Measurements from ENCODE around the gene FMNL1.

FMNL1 gene

GRCh38 chr17:45287526-45288500 lies 66.1 kb downstream of the FMNL1 start:
- no peak for DNase-seq (ENCODE audit: low read depth, low spot score)
- no peak for TF ChIP-seq FOXP2 (optimal IDR thresholded peaks at IDR 0.05; ENCODE audit: control extremely low read depth, extremely low read length, insufficient read depth)
- no peak for TF ChIP-seq POLR2AphosphoS5 (IDR thresholded peaks at IDR 0.05; ENCODE audit: borderline replicate concordance, low read depth, low read length)
- no peak for TF ChIP-seq EZH2 (IDR thresholded peaks at IDR 0.05)
- Histone ChIP-seq H3K27ac (no peak overlapping the region), H3K36me3 (ENCODE audit: insufficient read depth, low read length) (no peaks in the 10 kb centered on the region), H3K9ac (ENCODE audit: insufficient read length) (no peak overlapping the region), H3K4me3 (no peak overlapping the region), H3K9me3 (ENCODE audit: low read depth, low read length) (no peaks in the 10 kb centered on the region)

- DNase-seq (ENCODE audit: low read depth, low spot score) = no peak
- no peaks in the 10 kb centered on the region for H3K9me3 ChIP-seq (ENCODE audit: low read depth, low read length)
- no peaks in the 10 kb centered on the region for H3K36me3 ChIP-seq (ENCODE audit: insufficient read depth, low read length)
- H3K27ac ChIP-seq = no peak overlapping the region
- no peak overlapping the region for H3K9ac ChIP-seq (ENCODE audit: insufficient read length)
- no peak overlapping the region for H3K4me3 ChIP-seq
- no peak for TF ChIP-seq POLR2AphosphoS5 (IDR thresholded peaks at IDR 0.05; ENCODE audit: borderline replicate concordance, low read depth, low read length)
Observed at GRCh38 chr17:45288825-45289224, 67.1 kb downstream of the FMNL1 start.

GRCh38 chr17:45289301-45290268 lies 67.9 kb downstream of the FMNL1 start:
- no peaks in the 10 kb centered on the region for H3K36me3 ChIP-seq (ENCODE audit: insufficient read depth, low read length)
- H3K9ac ChIP-seq (ENCODE audit: insufficient read length) = no peak overlapping the region
- H3K4me3 ChIP-seq = no peak overlapping the region
- no peak overlapping the region for H3K27ac ChIP-seq
- no peaks in the 10 kb centered on the region for H3K9me3 ChIP-seq (ENCODE audit: low read depth, low read length)
- DNase-seq (ENCODE audit: low read depth, low spot score) = no peak
- no peak for TF ChIP-seq EZH2 (IDR thresholded peaks at IDR 0.05)
- TF ChIP-seq FOXP2 (optimal IDR thresholded peaks at IDR 0.05; ENCODE audit: control extremely low read depth, extremely low read length, insufficient read depth) = no peak
- TF ChIP-seq POLR2AphosphoS5 (IDR thresholded peaks at IDR 0.05; ENCODE audit: borderline replicate concordance, low read depth, low read length) = no peak

- Histone ChIP-seq H3K27ac (no peak overlapping the region), H3K36me3 (ENCODE audit: insufficient read depth, low read length) (no peaks in the 10 kb centered on the region), H3K4me3 (no peak overlapping the region), H3K9ac (ENCODE audit: insufficient read length) (no peak overlapping the region), H3K9me3 (ENCODE audit: low read depth, low read length) (no peaks in the 10 kb centered on the region)
- no peak for DNase-seq (ENCODE audit: low read depth, low spot score)
- no peak for TF ChIP-seq FOXP2 (optimal IDR thresholded peaks at IDR 0.05; ENCODE audit: control extremely low read depth, extremely low read length, insufficient read depth)
- TF ChIP-seq POLR2AphosphoS5 (IDR thresholded peaks at IDR 0.05; ENCODE audit: borderline replicate concordance, low read depth, low read length) = no peak
- no peak for TF ChIP-seq EZH2 (IDR thresholded peaks at IDR 0.05)
Observed at GRCh38 chr17:45290269-45290765, 68.6 kb downstream of the FMNL1 start.

GRCh38 chr17:45291171-45291805 lies 69.6 kb downstream of the FMNL1 start:
- Histone ChIP-seq H3K9me3 (ENCODE audit: low read depth, low read length) (no peaks in the 10 kb centered on the region), H3K9ac (ENCODE audit: insufficient read length) (no peak overlapping the region), H3K36me3 (ENCODE audit: insufficient read depth, low read length) (no peaks in the 10 kb centered on the region), H3K4me3 (no peak overlapping the region), H3K27ac (no peak overlapping the region)
- TF ChIP-seq EZH2 (IDR thresholded peaks at IDR 0.05) (no peak), POLR2AphosphoS5 (IDR thresholded peaks at IDR 0.05; ENCODE audit: borderline replicate concordance, low read depth, low read length) (no peak), FOXP2 (optimal IDR thresholded peaks at IDR 0.05; ENCODE audit: control extremely low read depth, extremely low read length, insufficient read depth) (no peak)
- DNase-seq (ENCODE audit: low read depth, low spot score) = no peak

- no peak for DNase-seq (ENCODE audit: low read depth, low spot score)
- Histone ChIP-seq H3K36me3 (ENCODE audit: insufficient read depth, low read length) (no peaks in the 10 kb centered on the region), H3K4me3 (no peak overlapping the region), H3K9ac (ENCODE audit: insufficient read length) (no peak overlapping the region), H3K27ac (no peak overlapping the region), H3K9me3 (ENCODE audit: low read depth, low read length) (no peaks in the 10 kb centered on the region)
- TF ChIP-seq POLR2AphosphoS5 (IDR thresholded peaks at IDR 0.05; ENCODE audit: borderline replicate concordance, low read depth, low read length) (no peak), EZH2 (IDR thresholded peaks at IDR 0.05) (no peak), FOXP2 (optimal IDR thresholded peaks at IDR 0.05; ENCODE audit: control extremely low read depth, extremely low read length, insufficient read depth) (no peak)
Observed at GRCh38 chr17:45292696-45293412, 71.2 kb downstream of the FMNL1 start.

- no peak overlapping the region for H3K4me3 ChIP-seq
- no peak overlapping the region for H3K9ac ChIP-seq (ENCODE audit: insufficient read length)
- no peak overlapping the region for H3K27ac ChIP-seq
- TF ChIP-seq EZH2 (IDR thresholded peaks at IDR 0.05) (no peak), POLR2AphosphoS5 (IDR thresholded peaks at IDR 0.05; ENCODE audit: borderline replicate concordance, low read depth, low read length) (no peak), FOXP2 (optimal IDR thresholded peaks at IDR 0.05; ENCODE audit: control extremely low read depth, extremely low read length, insufficient read depth) (no peak)
- H3K36me3 ChIP-seq (ENCODE audit: insufficient read depth, low read length) = no peaks in the 10 kb centered on the region
- no peaks in the 10 kb centered on the region for H3K9me3 ChIP-seq (ENCODE audit: low read depth, low read length)
- no peak for DNase-seq (ENCODE audit: low read depth, low spot score)
Observed at GRCh38 chr17:45293413-45294211, 71.9 kb downstream of the FMNL1 start.
